ENCODE data around the gene PTPRK.

Gene PTPRK

DNA sequence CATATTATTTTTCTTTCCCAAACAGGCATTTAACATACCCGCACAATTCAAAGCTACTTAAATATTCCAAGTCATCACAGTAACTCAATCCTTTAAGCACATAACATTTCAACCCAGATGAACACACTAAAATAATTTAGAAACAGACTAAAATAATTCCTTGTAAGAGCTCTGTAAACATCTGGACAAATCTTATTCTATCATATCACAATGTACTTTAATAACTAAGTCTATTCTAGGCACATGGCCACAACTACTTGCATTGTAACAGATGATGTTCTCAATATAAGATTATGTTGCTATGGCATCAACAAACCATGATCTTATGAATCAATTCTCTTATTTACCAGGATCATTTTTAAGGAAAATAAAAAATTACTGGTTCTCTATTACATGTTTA lies 496.4 kb downstream of the PTPRK start:
- TF ChIP-seq, protein P1, sequence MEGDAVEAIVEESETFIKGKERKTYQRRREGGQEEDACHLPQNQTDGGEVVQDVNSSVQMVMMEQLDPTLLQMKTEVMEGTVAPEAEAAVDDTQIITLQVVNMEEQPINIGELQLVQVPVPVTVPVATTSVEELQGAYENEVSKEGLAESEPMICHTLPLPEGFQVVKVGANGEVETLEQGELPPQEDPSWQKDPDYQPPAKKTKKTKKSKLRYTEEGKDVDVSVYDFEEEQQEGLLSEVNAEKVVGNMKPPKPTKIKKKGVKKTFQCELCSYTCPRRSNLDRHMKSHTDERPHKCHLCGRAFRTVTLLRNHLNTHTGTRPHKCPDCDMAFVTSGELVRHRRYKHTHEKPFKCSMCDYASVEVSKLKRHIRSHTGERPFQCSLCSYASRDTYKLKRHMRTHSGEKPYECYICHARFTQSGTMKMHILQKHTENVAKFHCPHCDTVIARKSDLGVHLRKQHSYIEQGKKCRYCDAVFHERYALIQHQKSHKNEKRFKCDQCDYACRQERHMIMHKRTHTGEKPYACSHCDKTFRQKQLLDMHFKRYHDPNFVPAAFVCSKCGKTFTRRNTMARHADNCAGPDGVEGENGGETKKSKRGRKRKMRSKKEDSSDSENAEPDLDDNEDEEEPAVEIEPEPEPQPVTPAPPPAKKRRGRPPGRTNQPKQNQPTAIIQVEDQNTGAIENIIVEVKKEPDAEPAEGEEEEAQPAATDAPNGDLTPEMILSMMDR (IDR thresholded peaks at IDR 0.05): no peak
- no peak for TF ChIP-seq ZFX (IDR thresholded peaks at IDR 0.05; ENCODE audit: borderline replicate concordance)
- no peak overlapping the region for H3K27ac ChIP-seq

DNA sequence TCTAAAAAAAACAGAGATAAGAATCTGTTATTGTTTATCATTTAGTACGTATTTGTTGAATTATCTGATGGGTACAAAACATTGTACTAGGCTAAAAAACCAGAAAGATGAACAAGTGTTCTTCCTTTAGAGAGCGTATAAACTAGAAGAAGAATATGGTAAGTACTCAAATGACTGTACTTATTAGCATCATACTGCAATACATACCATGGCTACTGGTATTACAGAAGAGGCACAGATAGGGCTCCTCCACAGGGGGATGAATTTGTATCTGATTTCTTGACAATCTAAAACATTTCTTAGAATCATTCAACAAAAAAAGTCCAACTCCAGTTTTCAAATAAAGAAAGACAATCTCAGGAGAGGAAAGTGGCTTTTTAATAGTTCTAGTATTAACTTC lies 501.6 kb downstream of the PTPRK start:
- TF ChIP-seq, protein P1 (IDR thresholded peaks at IDR 0.05): no peak
- no peak for TF ChIP-seq ZFX (IDR thresholded peaks at IDR 0.05; ENCODE audit: borderline replicate concordance)
- no peak overlapping the region for H3K27ac ChIP-seq

DNA sequence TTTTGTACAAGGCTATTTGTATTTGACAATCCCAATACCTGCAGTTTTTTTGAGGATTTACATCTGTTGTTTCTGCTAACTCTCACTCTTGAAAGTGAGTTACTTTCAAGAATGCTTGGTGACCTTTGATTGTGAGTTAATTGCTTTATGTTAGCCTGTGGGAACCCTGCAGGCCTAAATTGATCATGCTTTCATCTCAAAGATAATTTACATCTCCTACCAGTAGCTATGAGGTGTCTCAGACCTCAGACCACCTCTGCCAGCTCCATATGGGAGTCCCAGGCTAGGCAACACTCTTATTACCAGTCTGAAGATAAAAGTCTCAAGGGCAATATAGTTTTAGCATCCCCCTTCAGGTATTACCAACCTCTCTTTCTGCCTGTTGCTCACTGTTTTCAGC lies 503.1 kb downstream of the PTPRK start:
- no peak overlapping the region for H3K27ac ChIP-seq
- TF ChIP-seq, protein P1 (IDR thresholded peaks at IDR 0.05): no peak
- TF ChIP-seq ZFX (IDR thresholded peaks at IDR 0.05; ENCODE audit: borderline replicate concordance): no peak

DNA sequence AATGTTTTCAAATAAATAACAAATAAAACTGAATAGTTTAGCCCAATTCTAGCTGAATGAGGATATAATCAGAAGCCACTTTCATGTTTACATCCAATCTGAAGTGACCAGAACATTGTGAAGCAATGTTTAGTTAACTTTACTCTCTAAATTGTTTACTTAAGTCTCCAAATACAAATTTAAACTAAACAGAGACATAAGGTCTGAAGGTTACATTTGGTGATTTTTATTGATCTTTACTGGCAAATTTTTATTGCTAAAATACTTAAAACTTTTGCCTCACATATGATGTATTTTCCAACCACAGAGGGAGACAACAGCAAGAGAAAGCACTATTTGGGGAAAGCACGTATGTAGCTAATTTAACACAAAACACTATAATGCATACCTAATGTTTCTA lies 512.7 kb downstream of the PTPRK start:
- TF ChIP-seq ZFX (IDR thresholded peaks at IDR 0.05; ENCODE audit: borderline replicate concordance): no peak
- TF ChIP-seq, protein P1 (IDR thresholded peaks at IDR 0.05): no peak
- no peak overlapping the region for H3K27ac ChIP-seq

DNA sequence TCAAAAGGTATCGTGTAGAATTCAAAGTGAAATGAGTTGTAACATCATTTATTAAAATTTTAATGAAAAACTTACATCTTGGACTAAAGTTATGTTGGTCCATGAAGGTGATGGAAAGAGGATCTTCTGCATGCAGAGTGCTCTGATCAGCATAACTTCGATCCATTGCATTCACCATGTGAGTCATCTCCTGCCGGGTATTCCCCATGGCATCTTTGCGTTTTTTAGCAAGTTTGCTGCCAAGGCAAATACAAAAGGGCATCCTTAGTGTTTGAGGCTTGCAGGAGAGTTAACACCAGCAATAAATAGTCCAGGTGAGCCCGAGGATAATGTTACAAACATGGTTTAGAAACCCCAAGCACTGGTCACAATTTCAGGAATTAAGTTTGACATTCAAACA lies 515.4 kb downstream of the PTPRK start:
- no peak overlapping the region for H3K27ac ChIP-seq
- TF ChIP-seq ZFX (IDR thresholded peaks at IDR 0.05; ENCODE audit: borderline replicate concordance): no peak
- TF ChIP-seq, protein P1 (IDR thresholded peaks at IDR 0.05): no peak

DNA sequence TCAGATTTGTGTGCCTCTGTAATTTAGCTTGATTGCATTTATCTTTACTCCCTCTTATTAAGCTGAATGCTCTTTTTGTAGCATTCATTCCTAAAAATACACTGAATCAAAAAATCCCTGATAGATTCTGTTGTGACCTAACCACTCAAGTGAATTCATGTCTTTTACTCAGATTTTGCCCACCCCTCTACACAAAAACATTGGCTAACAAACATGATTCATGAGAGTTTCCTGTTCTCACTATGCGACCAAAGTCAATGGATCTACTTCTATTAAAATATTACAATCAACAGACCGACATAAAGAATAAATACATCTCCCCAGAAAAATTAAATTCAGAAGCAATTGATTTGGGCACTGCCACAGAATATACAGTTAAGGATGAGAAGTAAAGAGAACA lies 520.0 kb downstream of the PTPRK start:
- no peak overlapping the region for H3K27ac ChIP-seq
- TF ChIP-seq, protein P1 (IDR thresholded peaks at IDR 0.05): no peak
- no peak for TF ChIP-seq ZFX (IDR thresholded peaks at IDR 0.05; ENCODE audit: borderline replicate concordance)

DNA sequence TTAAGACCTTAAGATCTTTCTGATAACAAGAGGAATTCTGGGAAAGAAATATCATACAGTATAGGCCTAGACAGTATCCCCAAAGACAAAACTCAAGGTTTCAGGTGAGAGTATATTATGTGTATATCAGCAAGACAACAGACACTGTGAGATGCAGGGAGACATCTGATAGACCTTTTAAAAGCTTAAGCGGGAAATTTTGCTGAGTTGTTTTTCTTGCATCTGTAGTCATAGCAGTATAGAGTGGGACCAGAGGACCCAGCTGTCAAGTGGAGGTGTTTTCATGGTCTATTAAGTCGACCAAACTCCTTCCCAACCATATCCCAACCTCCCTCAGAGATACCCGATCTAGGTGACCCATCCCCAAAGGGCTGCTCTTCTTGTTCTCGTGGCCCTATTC lies 521.4 kb downstream of the PTPRK start:
- H3K27ac ChIP-seq: no peak overlapping the region
- TF ChIP-seq, protein P1 (IDR thresholded peaks at IDR 0.05): no peak
- no peak for TF ChIP-seq ZFX (IDR thresholded peaks at IDR 0.05; ENCODE audit: borderline replicate concordance)

Data from 22Rv1 (cell line).